Activated CD4-positive, alpha-beta T cell treated with anti-CD3 and anti-CD28 coated beads, Interleukin-2, amount 50 U/mL, for 1 hour (primary cell): ENCODE data around the gene NBEA.
"Not testable (repeated sequence)": the region's sequence is repeated elsewhere in the genome, so short reads cannot be mapped to it uniquely, and the experiment has no call there.

Experiments used
- DNase-seq: peaks from one replicate; pipeline ENCODE4 v3.0.0-alpha.2; 2020

Gene NBEA

DNA sequence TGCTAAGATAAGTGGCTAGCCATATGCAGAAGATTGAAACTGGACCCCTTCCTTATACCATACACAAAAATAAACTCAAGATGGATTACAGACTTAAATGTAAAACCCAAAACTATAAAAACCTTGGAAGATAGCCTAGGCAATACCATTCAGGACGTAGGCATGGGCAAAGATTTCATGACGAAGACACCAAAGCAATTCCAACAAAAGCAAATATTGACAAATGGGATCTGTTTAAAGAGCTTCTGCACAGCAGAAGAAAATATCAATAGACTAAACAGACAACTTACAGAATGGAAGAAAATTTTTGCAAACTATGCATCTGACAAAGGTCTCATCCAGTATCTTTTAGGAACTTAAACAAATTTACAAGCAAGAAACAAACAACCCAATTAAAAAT lies 466.2 kb downstream of the NBEA start:
- DNase-seq = not testable (repeated sequence)

- DNase-seq = no peak
Observed at GRCh38 chr13:35411059-35411744, 469.1 kb downstream of the NBEA start.

DNA sequence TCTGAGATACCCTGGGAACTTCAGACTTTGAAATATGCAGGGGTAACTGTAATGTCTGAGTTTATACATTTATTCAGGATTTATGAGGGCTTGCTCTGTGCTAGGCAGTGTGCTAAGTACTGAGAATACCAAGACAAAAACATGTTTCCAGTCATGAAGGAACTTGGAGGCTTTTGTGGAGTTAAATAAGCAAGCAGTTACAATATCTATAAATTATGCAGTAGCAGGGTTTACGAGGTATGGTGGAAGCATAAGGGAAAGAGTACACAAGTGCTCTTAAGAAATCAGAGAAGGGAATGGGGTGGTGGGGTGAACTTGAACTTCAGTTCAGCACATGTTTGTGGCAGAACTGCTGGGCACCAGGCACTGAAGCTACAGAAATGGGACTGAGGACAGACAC lies 506.4 kb downstream of the NBEA start:
- no peak for DNase-seq

DNA sequence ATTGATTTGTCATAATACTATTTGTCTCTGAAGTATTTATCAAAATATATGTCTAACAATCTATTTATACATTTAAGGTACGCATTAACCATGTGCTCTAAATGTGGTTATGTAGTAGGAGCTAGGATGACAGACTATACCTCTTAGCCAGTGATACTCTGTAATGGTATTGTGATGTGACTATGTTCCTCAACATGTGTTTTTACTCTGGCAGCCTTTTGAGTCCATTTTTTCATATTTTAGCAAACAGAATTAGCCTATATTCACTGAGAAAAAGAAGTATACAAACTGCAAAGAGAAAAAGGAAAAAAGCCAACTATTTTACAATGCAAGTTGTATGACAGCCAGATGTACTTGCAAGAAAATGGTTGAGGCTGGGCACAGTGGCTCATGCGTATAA lies 507.8 kb downstream of the NBEA start:
- DNase-seq = no peak

DNA sequence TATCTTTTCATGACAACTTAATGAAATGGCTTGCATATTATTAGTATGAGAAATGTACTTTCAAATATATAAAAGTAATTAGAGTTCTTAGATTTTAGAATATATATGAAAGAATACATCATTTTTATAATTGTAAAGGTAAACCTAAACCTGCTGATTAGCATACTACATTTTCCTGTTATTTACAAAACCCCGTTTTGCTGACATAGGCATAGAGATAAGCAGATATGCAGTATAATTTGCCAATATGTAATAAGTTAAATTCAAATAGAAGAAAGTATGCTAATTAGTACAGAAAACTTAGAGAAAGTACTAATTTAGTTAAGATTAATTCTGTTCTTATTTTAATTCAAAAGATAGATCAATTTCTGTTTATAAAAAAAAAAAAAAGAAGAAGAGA lies 513.0 kb downstream of the NBEA start:
- no peak for DNase-seq

GRCh38 chr13:35457258-35457657 lies 515.2 kb downstream of the NBEA start:
- DNase-seq = no peak

- no peak for DNase-seq
Observed at GRCh38 chr13:35460061-35460460, 518.0 kb downstream of the NBEA start.

- no peak for DNase-seq
Observed at GRCh38 chr13:35465371-35465770, 523.3 kb downstream of the NBEA start.

- DNase-seq = no peak
Observed at GRCh38 chr13:35468195-35468594, 526.1 kb downstream of the NBEA start.

DNA sequence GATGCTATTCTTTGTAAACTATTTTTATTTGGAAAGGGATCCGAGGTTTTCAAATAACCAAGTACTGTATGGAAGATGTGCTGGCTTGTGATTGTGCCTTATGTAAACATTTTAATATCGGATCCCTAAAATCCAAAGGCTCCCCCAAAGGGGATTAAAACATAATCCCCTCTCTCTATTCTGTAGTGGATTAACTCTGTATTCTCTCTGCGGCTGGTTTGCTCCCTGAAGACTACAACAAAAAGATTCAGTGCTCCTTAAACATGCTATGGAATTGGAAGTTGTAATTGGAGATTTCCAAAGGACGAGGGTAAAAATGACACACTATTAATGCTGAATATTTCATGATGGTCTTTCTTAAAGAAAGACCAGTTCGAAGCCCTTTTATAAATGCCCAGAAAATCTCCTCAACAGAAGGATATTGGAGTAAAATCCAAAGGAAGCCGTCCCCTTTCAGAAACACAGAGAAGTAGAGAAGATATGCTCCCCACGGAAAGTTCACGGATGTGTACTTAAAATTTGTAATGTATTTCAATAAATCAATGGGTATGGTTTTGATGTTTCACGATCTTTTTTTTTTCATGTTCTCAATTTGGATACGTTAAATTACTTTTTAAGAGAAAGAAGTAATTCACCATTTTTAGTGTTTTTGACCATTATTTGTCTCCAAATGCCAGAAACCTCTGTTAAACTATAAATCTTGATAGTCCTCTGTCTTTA lies 527.9 kb downstream of the NBEA start:
- DNase-seq = no peak

DNA sequence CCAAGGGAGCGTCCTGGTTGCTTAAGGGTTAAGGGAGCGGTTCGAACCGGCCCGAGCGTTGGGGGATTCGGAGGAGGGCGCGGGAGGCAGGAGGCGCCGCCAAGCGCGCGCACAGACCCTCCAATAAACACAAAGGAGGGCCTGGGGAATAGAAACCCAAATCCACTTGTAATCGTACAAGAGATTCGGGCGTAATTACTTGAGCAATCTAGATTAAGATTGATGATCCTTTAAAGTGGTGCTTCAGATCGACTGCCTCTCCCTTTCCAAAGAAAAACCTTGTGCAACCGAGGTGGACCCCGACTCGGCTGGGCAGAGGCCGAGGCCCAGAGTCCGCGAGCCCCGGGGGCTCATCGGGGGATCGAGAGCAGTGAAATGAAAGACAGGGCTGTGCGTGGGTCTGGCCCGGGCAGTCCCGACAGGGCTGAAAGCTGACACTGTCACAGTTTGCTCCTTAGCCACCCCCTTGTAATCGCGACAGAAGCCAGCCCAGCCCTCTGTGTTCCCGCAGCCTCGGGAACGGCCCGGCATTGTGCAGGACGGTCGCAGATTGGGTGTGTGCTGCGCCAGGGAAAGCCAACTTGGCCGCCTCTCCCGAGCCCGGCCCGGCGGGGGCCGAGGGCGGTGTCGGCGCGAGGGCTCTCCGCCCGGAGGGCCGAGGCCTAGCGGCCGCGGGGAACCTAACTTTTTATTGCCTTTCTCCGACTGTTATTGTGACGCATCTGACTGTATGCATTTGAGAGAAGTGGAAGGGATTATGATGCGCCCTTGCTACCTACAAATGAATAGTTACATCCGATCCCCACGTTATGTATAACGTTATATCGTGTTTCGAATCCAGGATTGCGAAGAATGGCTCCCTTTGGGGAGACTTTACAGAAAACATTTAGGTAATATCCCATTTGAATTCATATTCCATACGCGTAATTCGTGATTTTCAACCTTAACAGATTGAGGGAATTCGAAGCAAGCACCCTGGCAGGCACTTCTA lies 528.9 kb downstream of the NBEA start:
- DNase-seq = no peak

- no peak for DNase-seq
Observed at GRCh38 chr13:35471706-35472322, 529.7 kb downstream of the NBEA start.

- no peak for DNase-seq
Observed at GRCh38 chr13:35472323-35472881, 530.3 kb downstream of the NBEA start.

- no peak for DNase-seq
Observed at GRCh38 chr13:35473206-35473775, 531.2 kb downstream of the NBEA start.

- DNase-seq = no peak
Observed at GRCh38 chr13:35473802-35474201, 531.7 kb downstream of the NBEA start.

DNA sequence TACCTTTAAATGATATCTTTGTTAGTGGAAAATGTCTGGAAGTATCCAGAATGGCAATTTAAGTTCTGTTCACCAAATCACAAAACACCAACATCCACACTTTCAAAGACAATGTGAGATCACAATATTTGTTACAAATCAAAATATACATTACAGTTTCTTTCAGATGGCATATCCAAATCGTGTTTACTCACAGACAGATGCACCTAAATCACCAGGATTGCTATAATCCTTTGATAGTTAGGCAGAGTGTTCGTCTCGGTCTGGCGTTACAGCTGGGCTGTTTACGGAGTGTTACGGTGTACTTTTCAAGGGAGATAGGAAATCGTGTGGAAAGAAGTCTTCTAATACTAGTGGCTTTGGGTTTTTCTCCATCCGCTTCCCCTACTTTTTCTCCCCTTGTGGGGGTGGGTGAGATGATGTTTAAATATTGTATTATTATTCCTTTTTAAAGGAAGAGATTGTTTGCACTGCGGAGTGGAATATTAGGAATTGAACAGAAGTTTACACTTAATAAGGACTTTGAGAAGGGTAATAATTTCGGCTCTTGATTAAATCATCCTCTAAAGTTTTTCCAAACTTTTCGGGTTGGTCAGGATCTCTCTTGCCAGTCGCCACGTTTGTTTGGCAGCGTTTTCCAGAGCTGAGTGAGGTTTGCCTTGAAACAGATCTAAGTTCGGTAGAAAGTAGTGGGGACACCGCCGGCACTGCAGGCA lies 532.6 kb downstream of the NBEA start:
- DNase-seq = no peak

- DNase-seq = no peak
Observed at GRCh38 chr13:35475212-35475959, 533.3 kb downstream of the NBEA start.

DNA sequence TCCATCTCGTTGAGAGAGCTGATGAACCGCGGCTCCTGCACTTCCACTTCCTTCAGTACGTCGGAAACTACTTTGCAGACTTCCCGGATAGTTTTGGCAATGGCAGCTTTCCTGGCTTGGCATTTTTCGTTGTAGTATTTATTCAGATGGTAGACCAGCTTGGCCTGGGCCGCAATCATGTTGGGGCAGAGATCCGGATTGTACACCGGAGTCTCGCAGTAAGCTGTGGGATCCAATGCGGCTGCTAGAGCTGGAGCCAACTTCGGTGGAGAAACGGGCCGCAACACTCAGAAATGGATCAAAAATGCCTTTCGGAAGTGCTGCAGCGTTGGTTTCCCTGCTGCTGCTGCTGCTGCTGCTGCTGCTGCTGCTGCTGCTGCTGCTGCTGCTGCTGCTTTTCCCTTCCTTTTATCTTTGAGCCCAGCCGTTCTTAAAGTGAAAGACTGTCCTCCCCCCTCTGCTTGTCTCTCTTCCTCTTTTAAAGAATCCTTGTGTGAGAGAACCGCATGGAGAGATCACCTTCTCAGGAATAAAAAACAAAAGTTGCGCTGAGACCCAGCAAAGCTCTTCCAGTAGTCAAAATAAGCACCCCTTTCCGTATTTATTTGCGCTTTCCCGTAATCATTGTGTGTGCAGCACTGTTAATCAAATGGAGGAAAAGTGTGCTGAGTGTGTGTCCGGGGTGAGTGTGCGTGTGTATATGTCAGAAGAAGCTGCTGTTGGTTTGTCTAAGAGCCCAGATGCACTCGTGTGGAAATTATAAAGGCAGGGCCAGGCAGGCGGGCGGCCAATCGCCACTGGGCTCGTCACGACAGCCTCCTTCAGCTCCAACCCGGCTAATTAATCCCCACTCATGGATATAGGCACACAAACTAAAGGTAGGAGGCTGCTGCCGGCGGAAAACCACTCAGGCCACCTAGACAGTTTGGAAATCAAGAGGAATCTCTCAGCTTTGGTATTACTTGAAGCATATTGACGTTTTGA lies 534.2 kb downstream of the NBEA start, which contains the start of gene MAB21L1:
Gene MAB21L1 (minus strand): TSS at position 730 of the 984 bp plus-strand sequence. CDS start 551 bp downstream, at position 179.
- DNase-seq = no peak

- DNase-seq = no peak
Observed at GRCh38 chr13:35477386-35477946, 535.4 kb downstream of the NBEA start.
